ENCODE measurements around the gene RRP7A.
"Not testable (repeated sequence)": the region's sequence is repeated elsewhere in the genome, so short reads cannot be mapped to it uniquely, and the experiment has no call there.

RRP7A gene, protein sequence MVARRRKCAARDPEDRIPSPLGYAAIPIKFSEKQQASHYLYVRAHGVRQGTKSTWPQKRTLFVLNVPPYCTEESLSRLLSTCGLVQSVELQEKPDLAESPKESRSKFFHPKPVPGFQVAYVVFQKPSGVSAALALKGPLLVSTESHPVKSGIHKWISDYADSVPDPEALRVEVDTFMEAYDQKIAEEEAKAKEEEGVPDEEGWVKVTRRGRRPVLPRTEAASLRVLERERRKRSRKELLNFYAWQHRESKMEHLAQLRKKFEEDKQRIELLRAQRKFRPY

DNA sequence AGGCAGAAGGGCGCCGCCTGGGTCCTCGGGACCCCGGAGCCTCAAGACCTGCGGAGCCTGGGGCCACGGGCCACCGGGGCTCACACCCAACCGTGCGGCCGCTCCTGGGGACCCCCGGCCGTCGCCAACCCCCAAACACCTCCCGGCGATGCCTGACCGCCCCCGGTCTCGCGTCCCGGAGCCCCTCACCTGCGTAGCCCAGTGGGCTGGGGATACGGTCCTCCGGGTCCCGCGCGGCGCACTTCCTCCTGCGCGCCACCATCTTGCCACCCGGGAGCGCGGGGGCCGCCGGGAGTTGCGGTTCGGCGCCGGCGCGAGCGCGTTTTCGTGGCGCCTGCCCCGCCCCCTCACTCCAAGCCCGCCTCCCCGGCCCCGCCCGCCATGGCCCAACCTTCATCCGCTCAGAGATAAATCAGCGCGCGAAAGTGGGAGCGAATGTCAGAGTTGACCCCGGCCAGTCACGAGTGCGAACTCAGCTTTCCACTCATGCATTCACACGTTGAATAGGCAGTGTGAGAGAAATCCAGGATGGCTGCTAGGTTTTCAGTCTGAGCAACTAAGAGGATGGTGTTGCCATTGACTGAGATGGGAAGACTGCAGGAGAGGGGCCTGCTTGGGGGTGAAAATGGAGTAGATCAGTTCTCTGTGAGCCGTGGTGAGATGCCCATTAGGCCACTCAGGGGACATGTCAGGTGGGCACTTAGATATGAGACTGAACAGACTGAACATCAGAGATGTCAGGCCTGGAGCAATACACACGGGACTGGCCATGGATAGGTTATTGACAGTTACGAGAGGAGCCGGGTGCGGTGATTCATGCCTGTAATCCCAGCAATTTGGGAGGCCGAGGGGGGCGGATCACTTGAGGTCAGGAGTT lies at the start of gene RRP7A:
TSS of gene RRP7A (minus strand) at position 272 of the 877 bp plus-strand sequence. CDS start at position 262, 10 bp downstream.
- peak; percentile 86 for DNase-seq (ENCODE audit: low spot score)
- FAIRE-seq, result no peak

DNA sequence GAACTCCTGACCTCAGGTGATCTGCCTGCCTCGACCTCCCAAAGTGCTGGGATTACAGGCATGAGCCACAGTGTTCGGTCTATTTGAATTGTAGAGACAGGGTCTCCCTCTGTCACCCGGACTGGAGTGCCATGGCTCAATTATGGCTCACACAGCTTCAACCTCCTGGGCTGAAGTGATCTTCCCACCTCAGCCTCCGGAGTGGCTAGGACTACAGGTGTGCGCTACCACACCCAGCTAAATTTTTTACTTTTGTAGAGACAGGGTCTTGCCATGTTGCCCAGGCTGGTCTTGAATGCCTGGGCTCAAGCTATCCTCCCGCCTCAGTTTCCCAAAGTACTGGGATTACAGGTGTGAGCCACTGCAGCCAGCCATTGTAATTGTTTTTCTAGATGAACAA lies 48.4 kb upstream of the RRP7A start:
- FAIRE-seq; DNase-seq (ENCODE audit: low spot score): not testable (repeated sequence)

DNA sequence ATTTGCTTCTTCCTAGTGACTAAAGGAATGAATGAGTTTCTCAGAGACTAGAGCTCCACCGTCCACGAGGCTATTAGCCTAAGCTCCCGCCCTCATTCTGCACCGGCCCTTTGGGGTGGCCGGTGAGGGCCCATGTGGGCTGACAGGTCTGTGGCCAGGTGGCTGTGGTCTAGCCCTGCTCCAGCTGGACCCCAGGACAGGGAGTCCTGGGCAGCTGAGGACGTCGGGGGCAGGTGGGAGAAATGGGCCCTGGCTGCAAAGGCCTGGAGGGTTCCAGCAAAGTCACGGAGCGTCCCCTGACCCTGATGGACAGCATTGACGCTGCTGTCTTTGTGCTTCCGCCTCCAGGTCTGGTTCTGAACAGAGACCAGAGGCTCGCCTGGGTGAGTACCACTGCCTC lies 46.4 kb upstream of the RRP7A start:
- DNase-seq (ENCODE audit: low spot score), result no peak
- no peak for FAIRE-seq

DNA sequence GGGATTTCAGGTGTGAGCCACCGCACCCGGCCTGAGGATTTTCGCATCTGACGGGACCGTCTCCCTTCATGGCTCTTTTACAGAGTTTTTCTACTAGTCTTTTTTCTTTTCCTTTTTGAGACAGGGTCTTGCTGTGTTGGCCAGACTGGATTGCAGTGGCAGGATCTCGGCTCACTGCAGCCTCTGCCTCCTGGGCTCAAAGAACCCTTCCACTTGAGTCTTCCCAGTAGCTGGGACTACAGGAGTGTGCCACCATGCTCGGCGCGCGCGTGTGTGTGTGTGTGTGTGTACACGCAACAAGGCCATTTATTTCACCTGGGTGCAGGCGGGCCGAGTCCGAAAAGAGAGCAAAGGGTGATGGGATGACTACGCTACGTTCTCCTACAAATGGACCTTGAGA lies 45.1 kb upstream of the RRP7A start:
- FAIRE-seq, result no peak
- DNase-seq (ENCODE audit: low spot score), result no peak

DNA sequence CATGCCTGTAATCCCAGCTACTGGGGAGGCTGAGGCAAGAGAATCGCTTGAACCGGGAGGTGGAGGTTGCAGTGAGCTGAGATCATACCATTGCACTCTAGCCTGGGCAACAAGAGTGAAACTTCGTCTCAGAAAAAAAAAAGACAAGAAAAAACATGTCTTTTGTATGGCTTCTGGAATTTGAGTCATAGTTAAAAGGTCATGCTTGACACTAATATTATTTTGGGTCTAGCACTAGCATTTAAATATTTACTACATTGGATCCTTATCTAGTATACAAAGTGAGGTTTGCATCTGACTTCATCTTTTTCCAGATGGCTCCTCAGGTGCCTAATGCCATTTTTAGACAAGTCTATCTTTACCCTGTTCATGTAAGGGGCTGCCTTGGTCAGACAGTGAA lies 44.3 kb upstream of the RRP7A start:
- FAIRE-seq; DNase-seq (ENCODE audit: low spot score): not testable (repeated sequence)

GRCh38 chr22:42562684-42563083 lies 43.1 kb upstream of the RRP7A start:
- DNase-seq (ENCODE audit: low spot score) (no peak), FAIRE-seq (no peak)

DNA sequence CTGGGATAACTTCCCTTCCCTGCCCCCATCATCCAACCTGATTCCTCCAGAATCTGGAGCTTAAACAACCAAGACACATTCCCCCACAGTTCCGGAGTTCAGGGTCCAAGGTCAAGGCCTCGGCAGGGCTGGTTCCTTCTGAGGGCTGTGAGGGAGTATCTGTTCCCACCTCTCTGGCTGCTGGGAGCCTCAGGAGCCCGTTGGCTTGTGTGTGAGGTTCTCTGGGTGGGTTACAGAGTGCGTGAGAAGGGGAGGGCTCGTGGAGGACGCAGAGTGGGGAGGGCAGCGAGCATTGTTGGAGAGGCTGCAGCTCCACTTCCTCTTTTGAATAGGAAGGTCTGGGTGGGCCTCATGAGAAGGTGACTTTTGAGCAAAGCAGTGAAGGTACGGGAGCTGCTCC lies 42.7 kb upstream of the RRP7A start:
- FAIRE-seq (no peak), DNase-seq (ENCODE audit: low spot score) (no peak)

DNA sequence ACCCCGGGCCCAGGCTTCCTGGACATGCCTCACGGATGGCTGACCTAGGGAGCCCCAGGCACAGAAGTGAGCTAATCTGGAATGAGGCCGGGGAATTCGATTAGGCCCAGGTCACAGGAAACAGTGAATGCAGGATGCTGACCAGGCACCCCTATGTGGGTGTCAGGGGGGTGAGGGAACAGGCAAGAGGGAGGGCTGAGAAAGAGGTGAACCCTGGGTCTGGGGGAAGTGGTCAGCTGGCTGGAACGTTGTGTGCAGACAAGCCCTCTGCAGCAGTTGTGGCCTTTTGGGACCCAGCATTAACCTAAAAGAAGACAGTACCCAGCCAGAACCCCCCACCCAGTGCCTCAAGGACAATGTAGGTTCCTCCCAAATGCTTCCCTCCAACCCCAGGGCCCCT lies 42.3 kb upstream of the RRP7A start:
- DNase-seq (ENCODE audit: low spot score) (no peak), FAIRE-seq (no peak)

GRCh38 chr22:42560781-42561180 lies 41.2 kb upstream of the RRP7A start:
- DNase-seq (ENCODE audit: low spot score) (peak; percentile 32), FAIRE-seq (no peak)

GRCh38 chr22:42560381-42560780 lies 40.8 kb upstream of the RRP7A start:
- FAIRE-seq (no peak), DNase-seq (ENCODE audit: low spot score) (no peak)

GRCh38 chr22:42553475-42554361 lies 34.1 kb upstream of the RRP7A start, which contains the start of gene SERHL2:
SERHL2 (plus strand) TSS chr22:42553956; CDS start chr22:42554021, 65 bp downstream.
- DNase-seq (ENCODE audit: low spot score) (no peak), FAIRE-seq (no peak)

DNA sequence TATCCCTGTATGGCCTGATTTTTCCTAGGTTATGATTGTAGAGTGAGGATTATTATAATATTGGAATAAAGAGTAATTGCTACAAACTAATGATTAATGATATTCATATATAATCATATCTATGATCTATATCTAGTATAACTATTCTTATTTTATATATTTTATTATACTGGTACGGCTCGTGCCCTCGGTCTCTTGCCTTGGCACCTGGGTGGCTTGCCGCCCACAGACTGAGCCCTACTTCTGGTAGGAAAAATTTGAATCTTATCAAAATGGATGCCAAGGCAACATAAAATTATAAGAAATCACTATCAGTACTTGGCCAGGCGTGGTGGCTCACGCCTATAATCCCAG lies 32.7 kb upstream of the RRP7A start:
- FAIRE-seq, result not testable (repeated sequence)

DNA sequence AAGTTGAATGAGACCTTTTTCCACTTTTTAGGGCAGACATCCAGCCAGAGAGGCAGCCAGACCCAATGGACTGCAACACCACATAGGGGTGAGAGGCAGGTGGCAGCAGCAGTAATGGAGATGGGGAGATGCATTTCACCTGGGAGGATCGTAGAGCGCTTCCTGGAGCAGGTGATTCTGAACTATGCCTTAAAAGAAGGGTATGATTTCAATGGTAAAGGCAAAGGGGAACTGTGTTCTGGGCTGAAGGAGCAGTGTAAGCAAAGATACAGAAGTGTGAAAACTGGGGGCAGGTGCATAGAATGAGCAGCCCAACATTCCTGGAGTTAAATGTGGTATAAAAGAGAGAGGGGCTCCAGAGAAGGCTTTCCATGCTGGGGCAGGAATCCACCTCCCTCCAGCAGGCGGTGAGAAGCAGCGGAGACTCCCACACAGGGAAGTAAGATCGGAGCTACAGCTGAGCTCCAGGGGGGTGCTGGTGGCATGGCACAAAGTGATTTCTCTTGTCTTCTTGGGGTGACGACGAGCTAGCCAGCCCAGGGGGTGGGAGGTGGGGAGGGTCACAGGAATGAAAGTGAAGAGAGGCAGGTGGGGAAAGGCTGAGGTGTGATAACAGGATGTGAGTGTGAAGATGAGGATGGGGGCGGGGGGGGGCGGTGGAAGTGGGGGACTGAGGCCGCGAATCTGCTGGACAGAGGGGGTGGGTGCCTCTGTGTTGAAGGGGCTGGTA lies 29.9 kb upstream of the RRP7A start:
- FAIRE-seq, result no peak
- no peak for DNase-seq (ENCODE audit: low spot score)

More for the DNA sequence above, 32.7 kb upstream of the RRP7A start:
- not testable (repeated sequence) for DNase-seq (ENCODE audit: low spot score)

DNA sequence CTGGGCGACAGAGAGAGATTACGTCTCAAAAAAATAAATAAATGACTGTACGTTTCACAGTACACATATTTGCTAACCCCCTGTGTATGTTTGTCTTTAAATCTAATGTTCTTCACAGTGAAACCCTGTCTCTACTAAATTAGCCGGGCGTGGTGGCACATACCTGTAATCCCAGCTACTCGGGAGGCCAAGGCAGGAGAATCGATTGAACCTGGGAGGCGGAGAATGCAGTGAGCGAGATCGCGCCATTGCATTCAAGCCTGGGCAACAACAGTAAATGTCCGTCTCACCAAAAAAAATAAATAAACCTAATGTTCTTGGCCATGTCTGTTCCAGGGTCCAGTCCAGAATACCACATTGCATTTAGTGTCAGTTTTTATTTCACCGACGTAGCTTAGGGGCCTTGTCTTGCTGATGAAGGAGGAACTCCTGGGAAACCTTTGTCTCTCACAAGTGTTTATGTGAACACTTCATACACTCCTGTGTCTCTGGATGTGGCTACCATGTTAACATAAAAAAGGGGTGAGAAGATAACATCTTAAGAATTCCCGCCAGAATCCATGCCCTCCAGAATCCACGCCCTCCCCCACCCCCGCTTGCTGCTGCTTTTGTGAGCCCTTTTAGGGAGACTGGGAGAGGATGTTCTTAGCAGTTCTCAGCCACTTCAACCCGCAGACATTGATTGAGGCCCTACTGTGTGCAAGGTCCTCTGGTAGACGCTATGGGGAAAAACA lies 29.2 kb upstream of the RRP7A start:
- FAIRE-seq (no peak), DNase-seq (ENCODE audit: low spot score) (no peak)

DNA sequence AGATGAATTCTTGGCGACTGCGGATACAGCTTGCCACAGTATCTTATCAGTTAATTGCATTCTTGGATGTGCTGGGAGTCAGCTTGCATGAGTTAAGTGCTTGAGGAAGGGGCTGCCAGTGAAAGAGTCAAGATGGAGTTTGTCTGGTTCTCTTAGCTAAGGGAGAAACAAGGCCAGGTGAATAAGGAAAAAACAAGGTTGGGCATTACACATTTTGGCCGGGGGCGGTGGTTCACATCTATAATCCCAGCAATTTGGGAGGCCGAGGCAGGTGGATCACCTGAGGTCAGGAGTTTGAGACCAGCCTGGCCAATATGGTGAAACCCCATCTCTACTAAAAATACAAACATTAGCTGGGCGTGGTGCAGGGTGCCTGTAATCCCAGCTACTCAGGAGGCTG lies 28.5 kb upstream of the RRP7A start:
- not testable (repeated sequence) for FAIRE-seq; DNase-seq (ENCODE audit: low spot score)

DNA sequence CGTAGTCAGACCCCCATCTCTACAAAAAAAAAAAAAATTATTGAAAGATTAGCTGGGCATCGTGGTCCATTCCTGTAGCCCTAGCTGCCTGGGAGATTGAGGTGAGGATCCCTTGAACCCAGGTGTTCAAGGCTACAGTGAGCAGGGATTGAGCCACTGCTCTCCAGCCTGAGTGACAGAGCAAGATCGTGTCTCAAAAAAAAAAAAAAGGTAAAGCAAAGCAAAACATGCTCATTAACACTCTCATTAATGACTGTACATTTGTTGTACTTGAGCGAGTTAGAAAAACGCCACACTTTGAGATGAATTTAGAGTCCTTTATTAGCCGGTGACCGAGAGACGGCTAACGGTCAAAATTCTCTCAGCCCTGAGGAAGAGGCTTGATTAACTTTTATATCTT lies 28.0 kb upstream of the RRP7A start:
- no peak for FAIRE-seq

DNA sequence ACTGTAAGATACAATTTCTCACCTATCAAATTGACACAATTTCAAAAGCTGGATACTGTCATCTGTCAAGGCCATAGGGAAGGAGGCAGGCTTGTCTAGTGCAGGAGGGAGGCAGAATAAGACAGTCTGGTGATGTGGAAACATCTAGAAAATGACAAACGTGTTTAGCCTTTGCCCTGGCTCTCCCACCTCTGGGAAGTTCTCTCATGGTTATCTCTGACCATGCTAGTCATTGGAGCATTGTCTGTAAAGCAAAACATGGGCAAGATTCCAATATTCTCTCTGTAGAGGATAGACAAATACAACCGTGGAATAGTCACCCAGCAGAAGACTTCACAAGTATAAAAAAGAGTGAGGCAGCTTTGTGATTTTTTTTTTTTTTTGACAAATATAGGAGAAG lies 25.1 kb upstream of the RRP7A start:
- peak; percentile 2 for DNase-seq (ENCODE audit: low spot score)
- FAIRE-seq, result no peak

More for the DNA sequence above, 28.0 kb upstream of the RRP7A start:
- DNase-seq (ENCODE audit: low spot score), result no peak

DNA sequence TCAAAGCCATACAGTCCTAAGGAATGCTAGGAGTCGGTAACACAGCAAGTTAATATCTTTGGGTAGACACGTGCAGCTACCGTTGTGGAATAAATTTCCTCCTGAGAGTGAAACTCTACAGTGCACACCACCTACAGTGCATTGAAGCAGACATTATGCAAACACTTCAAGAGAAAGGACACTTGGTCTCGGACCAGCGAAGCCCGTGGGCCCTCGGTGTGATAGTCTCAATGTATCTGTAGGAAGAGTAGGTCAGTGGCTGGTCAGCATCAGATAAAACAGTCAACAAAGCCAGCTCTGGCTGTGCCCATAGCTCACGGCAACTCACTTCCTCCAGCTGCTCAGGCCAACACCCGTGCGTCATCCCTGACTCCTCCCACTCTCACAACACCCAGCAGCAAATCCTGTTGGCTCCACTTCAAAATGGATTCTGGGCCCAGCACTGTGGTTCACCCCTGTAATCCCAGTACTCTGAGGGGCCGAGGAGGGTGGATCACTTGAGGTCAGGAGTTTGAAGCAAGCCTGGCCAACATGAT lies 19.7 kb upstream of the RRP7A start:
- not testable (repeated sequence) for FAIRE-seq; DNase-seq (ENCODE audit: low spot score)

GRCh38 chr22:42537199-42537831 lies 17.7 kb upstream of the RRP7A start:
- FAIRE-seq; DNase-seq (ENCODE audit: low spot score): not testable (repeated sequence)
